Mucosa of descending colon (tissue), 3 donors: ENCODE results near the gene KCTD8. TPM values are rescaled to one million over a fixed set of nuclear protein-coding genes. Genes with fewer than 3 reads are reported as not detected.

Experiments used
- ATAC-seq: fragments of 200-7000 bp; cut with Tn5 transposase; one replicate; pipeline ENCODE4 v1.9.1; 2020; ENCODE audit warnings: mild to moderate bottlenecking, moderate library complexity
- DNase-seq, 3 donors: peaks; one replicate each; pipeline ENCODE4 v3.0.0-alpha.2; 2020
- H3K36me3 ChIP-seq: fragments of 200-600 bp; one replicate; pipeline ENCODE4 v1.8.0; 2021; ENCODE audit warnings: low read depth, mild to moderate bottlenecking
- H3K4me1 ChIP-seq: fragments of 200-600 bp; one replicate; pipeline ENCODE4 v1.8.0; 2021; ENCODE audit warnings: low read depth, mild to moderate bottlenecking
- H3K4me3 ChIP-seq: fragments of 200-600 bp; one replicate; pipeline ENCODE4 v1.8.0; 2021; ENCODE audit warnings: mild to moderate bottlenecking
- H3K9me3 ChIP-seq: fragments of 200-600 bp; one replicate; pipeline ENCODE4 v1.8.0; 2021; ENCODE audit warnings: mild to moderate bottlenecking
- intact Hi-C, 2 donors: fragments of 100-400 bp; cut with DNase I in 1 of 2; cut with micrococcal nuclease in 1 of 2; formaldehyde crosslinking; loops; one replicate each; pipeline versions ENCODE4 v1.11.0 to v1.11.1; 2022; cut with DNase I, micrococcal nuclease
- total RNA-seq, 3 donors: library from RNA; stranded (reverse); fragmentation: NEBNext Ultra II Directional in 2 of 3; extraction: Animal tissue kit (Norgen Biotek cat#: 25700) in 2 of 3; gene quantifications; one replicate each; pipeline versions ENCODE4 v1.2.1 to v1.2.4, GENCODE V29; 2021 to 2023
- TF ChIP-seq, protein P1 (sequence below): fragments of 200-600 bp; IDR thresholded peaks from one replicate; pipeline ENCODE4 v1.8.0; 2022; ENCODE audit warnings: antibody characterized with exemption, mild to moderate bottlenecking
- donor health status: DM: no; HTN: no; CAD: no; lungs with moderate emphysema.
- donor health status: DM: no; HTN: no; CAD: no.
- donor health status: DM: no; HTN: yes; CAD: no.

Gene KCTD8
- total RNA-seq, 3 donors from 2014 or later: 0.12 to 0.54 TPM; not detected in 1

DNA sequence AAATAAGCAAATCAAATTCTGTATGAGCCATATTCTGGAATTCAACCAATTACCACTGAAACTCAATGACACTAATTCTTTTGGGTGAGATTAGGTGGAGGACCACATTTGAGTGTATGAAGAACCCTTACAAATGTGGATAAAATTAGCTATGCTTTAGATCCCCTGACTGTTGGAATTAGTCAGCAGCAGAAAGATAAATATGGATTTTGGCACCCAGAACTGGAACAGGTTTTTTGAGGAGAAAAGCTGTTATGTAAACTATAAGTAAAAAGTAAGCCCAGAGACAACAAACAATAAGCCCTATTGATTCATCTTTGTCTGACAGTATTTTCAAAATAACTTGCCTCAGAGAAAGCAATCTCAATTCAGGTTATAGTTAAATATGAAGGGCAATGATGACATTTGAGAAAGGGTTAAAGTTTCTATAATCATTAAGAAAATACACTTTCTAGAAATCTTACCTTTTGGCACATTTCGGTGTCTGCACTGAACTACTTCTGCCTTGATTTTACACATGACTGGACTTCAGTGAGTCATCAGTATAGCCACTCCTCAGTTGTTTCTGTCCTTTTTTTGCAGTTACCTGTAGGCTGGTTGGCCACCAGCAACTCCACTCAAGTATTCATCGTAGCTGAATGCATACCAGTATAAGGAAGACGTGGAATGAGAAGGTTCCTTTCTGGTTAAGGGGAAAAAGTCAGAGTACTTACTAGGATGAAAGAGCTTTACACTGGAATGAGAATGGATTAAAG lies 80.0 kb downstream of the KCTD8 start:
- intact Hi-C loops: no loop called here
- no peaks in the 10 kb centered on the region for H3K36me3 ChIP-seq
- DNase-seq (no peak), ATAC-seq (no peak)
- TF ChIP-seq, protein P1, sequence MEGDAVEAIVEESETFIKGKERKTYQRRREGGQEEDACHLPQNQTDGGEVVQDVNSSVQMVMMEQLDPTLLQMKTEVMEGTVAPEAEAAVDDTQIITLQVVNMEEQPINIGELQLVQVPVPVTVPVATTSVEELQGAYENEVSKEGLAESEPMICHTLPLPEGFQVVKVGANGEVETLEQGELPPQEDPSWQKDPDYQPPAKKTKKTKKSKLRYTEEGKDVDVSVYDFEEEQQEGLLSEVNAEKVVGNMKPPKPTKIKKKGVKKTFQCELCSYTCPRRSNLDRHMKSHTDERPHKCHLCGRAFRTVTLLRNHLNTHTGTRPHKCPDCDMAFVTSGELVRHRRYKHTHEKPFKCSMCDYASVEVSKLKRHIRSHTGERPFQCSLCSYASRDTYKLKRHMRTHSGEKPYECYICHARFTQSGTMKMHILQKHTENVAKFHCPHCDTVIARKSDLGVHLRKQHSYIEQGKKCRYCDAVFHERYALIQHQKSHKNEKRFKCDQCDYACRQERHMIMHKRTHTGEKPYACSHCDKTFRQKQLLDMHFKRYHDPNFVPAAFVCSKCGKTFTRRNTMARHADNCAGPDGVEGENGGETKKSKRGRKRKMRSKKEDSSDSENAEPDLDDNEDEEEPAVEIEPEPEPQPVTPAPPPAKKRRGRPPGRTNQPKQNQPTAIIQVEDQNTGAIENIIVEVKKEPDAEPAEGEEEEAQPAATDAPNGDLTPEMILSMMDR: no peak
- no peak overlapping the region for H3K4me3 ChIP-seq
- no peaks in the 10 kb centered on the region for H3K4me1 ChIP-seq
- peaks cover 15% of the 10 kb centered on the region for H3K9me3 ChIP-seq

DNA sequence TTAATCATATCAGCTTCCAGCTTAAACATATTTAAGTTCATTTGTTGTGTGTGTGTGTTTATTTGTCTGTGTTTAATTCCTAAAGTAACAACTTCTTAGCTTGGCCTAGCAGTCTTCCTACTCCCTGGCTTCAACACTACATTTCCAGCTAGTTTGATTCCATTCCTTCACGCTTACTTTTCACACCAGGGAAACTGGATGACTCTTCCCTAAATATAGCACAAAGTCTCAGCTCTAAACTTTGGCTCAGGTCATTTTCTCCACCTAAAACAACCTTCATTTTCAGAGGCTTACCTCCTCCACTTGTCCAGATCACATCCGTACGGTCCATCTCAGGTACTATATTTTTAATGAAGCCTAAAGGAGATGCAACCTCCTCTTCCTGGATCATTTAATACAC lies 94.4 kb downstream of the KCTD8 start:
- intact Hi-C loops: no loop called here
- no peaks in the 10 kb centered on the region for H3K4me1 ChIP-seq
- DNase-seq (no peak), ATAC-seq (no peak)
- H3K9me3 ChIP-seq: peaks cover 21% of the 10 kb centered on the region
- no peaks in the 10 kb centered on the region for H3K36me3 ChIP-seq
- H3K4me3 ChIP-seq: no peak overlapping the region
- TF ChIP-seq, protein P1: no peak

DNA sequence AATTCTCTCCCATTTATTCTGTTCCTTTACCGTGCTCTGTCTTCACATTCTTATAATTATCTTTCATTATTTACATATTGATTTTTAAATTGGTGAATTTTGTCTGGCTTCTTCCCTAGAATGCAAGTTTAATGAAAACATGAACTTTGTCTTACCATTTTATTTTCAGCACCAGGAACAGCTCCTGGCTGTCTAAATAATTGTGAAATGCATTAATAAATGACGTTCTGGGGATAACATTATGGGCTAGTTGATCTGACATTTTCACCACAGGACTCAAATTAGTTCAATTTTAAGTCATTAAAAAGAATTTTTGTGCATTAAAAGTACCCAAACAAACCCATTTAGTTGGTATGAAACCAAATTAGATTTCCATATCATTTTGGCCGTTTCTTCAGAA lies 97.5 kb downstream of the KCTD8 start:
- DNase-seq (no peak), ATAC-seq (no peak)
- Histone ChIP-seq H3K9me3 (peaks cover 18% of the 10 kb centered on the region), H3K36me3 (no peaks in the 10 kb centered on the region), H3K4me3 (no peak overlapping the region), H3K4me1 (no peaks in the 10 kb centered on the region)
- TF ChIP-seq, protein P1: no peak
- intact Hi-C loops: no loop called here

DNA sequence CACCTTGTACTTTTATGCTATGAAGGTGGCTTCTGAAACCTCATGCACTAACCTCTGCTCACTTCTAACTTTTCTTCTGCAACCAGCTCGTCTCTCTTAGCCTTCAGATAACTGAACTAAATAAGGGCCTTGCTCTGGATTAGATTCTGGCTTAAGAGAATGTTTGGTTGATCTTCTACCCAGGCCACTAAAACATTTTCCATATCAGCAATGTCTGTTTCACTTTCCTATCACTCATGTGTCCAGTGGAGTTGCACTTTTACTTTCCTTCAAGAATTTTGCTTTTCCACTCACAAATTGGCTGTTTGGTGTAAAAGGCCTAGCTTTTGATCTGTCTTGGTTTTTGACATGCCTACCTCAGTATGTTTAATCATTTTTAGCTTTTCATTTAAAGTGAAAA lies 105.8 kb downstream of the KCTD8 start:
- intact Hi-C loops: no loop called here

DNA sequence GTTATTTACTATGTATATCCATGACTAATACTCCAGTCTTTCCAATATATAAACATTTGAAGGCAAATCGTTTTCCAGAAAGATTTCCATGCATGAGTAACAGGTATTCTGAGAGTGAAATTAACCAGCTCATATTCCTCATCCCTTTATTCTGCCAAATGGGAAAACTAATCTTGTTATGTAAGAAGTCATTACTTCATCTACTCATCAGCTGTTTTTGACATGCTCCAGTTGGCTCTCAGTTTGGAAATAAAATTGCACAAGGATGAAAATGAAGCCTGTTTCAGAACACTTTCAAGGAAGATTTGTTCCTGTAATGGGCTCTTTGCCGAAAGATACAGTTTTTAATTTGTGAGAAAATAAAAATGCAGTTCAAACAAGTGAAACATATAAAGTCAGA lies 121.9 kb downstream of the KCTD8 start:
- ATAC-seq: no peak
- intact Hi-C loops: no loop called here
- no peak for DNase-seq
- TF ChIP-seq, protein P1: no peak
- Histone ChIP-seq H3K4me3 (no peak overlapping the region), H3K36me3 (no peaks in the 10 kb centered on the region), H3K9me3 (peaks cover 2% of the 10 kb centered on the region), H3K4me1 (no peaks in the 10 kb centered on the region)

More for the DNA sequence above, 105.8 kb downstream of the KCTD8 start:
- Histone ChIP-seq H3K4me1 (no peaks in the 10 kb centered on the region), H3K36me3 (no peaks in the 10 kb centered on the region), H3K9me3 (peaks cover 2% of the 10 kb centered on the region), H3K4me3 (no peak overlapping the region)
- ATAC-seq (no peak), DNase-seq (no peak)
- TF ChIP-seq, protein P1: no peak

DNA sequence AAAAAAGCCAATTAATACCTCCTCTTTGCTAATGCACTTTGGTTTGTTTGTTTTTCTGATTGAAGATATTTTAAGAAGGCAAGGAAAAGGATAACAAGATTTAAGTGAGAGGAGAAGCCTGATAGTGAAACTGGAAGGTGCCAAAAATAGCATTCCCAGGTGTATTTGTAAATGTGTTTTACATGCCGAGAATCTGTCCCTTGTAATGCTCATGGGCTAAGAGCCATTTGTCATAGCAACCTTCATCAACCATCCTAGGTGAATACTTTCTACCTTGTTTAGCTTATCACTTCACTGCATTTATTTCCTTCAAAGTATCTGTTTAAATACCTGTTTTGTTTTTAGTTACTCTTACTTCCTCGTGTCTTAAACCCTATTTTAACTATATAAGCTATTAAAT lies 127.8 kb downstream of the KCTD8 start:
- DNase-seq (no peak), ATAC-seq (no peak)
- intact Hi-C loops: no loop called here

More for the DNA sequence above, 127.8 kb downstream of the KCTD8 start:
- H3K9me3 ChIP-seq: peaks cover 14% of the 10 kb centered on the region
- no peaks in the 10 kb centered on the region for H3K4me1 ChIP-seq
- TF ChIP-seq, protein P1: no peak
- no peaks in the 10 kb centered on the region for H3K36me3 ChIP-seq
- no peak overlapping the region for H3K4me3 ChIP-seq
